GM12878 (cell line): ENCODE results near the gene DENND2C. TPM values are rescaled to one million over a fixed set of nuclear protein-coding genes. Genes with fewer than 3 reads are reported as not detected.
A peak's percentile ranks its signal among the peaks of the same experiment; 100 is the strongest.

Source experiments
- BRCA1 ChIP-seq: IDR thresholded peaks from 2 replicates; pipeline ENCODE4 v1.6.1; 2011; ENCODE audit warnings: low read depth, low read length, improper control_type of control experiment
- EZH2 ChIP-seq: IDR thresholded peaks from 2 replicates; pipeline ENCODE4 v1.6.1; 2012; ENCODE audit warnings: low read depth, mild to moderate bottlenecking, control low read depth, inconsistent platforms, low read length, borderline replicate concordance; ENCODE audit not compliant: control insufficient read depth
- HDGF ChIP-seq: fragments of 450-650 bp; IDR thresholded peaks from 2 replicates; pipeline ENCODE4 v1.6.1; 2016; ENCODE audit warnings: antibody characterized with exemption
- IKZF2 ChIP-seq, 2 experiments: fragments of 450-650 bp; IDR thresholded peaks; 2 replicates each; pipeline ENCODE4 v1.6.1; 2017; ENCODE audit warnings: mild to moderate bottlenecking in 2 of 2, moderate library complexity in 2 of 2
- JUNB ChIP-seq: IDR thresholded peaks from 2 replicates; pipeline ENCODE4 v1.6.1; 2016; ENCODE audit warnings: antibody characterized with exemption, mild to moderate bottlenecking
- MTA2 ChIP-seq: fragments of 450-650 bp; IDR thresholded peaks from 2 replicates; pipeline ENCODE4 v1.6.1; 2016; ENCODE audit warnings: low read depth, mild to moderate bottlenecking, moderate library complexity
- NFYB ChIP-seq: IDR thresholded peaks from 2 replicates; pipeline ENCODE4 v1.6.1; 2011; ENCODE audit warnings: low read depth, mild to moderate bottlenecking, low read length, improper control_type of control experiment, moderate library complexity; ENCODE audit not compliant: insufficient read depth
- PAX8 ChIP-seq: fragments of 450-650 bp; IDR thresholded peaks from 2 replicates; pipeline ENCODE4 v1.6.1; 2017; ENCODE audit warnings: mild to moderate bottlenecking, moderate library complexity
- POLR2AphosphoS5 ChIP-seq: IDR thresholded peaks from 2 replicates; pipeline ENCODE4 v1.6.1; 2011; ENCODE audit warnings: mild to moderate bottlenecking, low read length, inconsistent platforms
- RB1 ChIP-seq: fragments of 450-650 bp; formaldehyde crosslinking; IDR thresholded peaks from 2 replicates; pipeline ENCODE4 v1.6.1; 2017; ENCODE audit warnings: mild to moderate bottlenecking, borderline replicate concordance
- SMC3 ChIP-seq: IDR thresholded peaks from 2 replicates; pipeline ENCODE4 v1.6.1; 2011; ENCODE audit warnings: low read length, improper control_type of control experiment, borderline replicate concordance
- SP1 ChIP-seq: IDR thresholded peaks from one replicate; pipeline ENCODE4 v1.6.1; 2011; ENCODE audit warnings: low read depth, low read length
- STAT3 ChIP-seq: IDR thresholded peaks from 2 replicates; pipeline ENCODE4 v1.6.1; 2011; ENCODE audit warnings: low read depth, low read length, improper control_type of control experiment
- ZNF274 ChIP-seq: IDR thresholded peaks from one replicate; pipeline ENCODE4 v1.8.0; 2011; ENCODE audit not compliant: insufficient read length, insufficient read depth
- ZNF384 ChIP-seq: IDR thresholded peaks from 2 replicates; pipeline ENCODE4 v1.6.1; 2012; ENCODE audit warnings: low read depth, mild to moderate bottlenecking, low read length, improper control_type of control experiment, borderline replicate concordance
- polyA plus RNA-seq, 11 experiments: library from polyadenylated mRNA; depleted of rRNA in 4 of 11; unstranded in 6 of 11; stranded (reverse) in 5 of 11; fragments of >200 nt; fragmentation: Nextera tagmentation in 4 of 11; fragmentation: Illumina TruSeq in 1 of 11; extraction: Ambion mirVana in 4 of 11; extraction: Trizol in 1 of 11; gene quantifications; 1 replicate in 1 of 11; 2 replicates in 10 of 11; pipeline versions ENCODE4 v1.2.1 to v1.2.3, GENCODE V29; 2011 to 2016; ENCODE audit warnings: inconsistent platforms in 2 of 11, missing spikeins in 2 of 11, low read depth in 1 of 11
- total RNA-seq, 4 experiments: library from RNA; depleted of rRNA in 3 of 4; stranded (reverse); fragments of >200 nt in 3 of 4; fragmentation: Illumina TruSeq in 1 of 4; extraction: Trizol in 1 of 4; gene quantifications; 2 replicates each; pipeline versions ENCODE4 v1.2.1 to v1.2.3, GENCODE V29; 2013 to 2021
- TF ChIP-seq, protein P1 (sequence below), 3 experiments: IDR thresholded peaks in 2 of 3; conservative IDR thresholded peaks in 1 of 3; 2 replicates each; pipeline ENCODE4 v1.5.1; 2011; ENCODE audit warnings: low read depth in 3 of 3, low read length in 3 of 3, mild to moderate bottlenecking in 3 of 3, control low read depth in 2 of 3, moderate library complexity in 2 of 3, inconsistent platforms in 1 of 3, mixed read lengths in 1 of 3; ENCODE audit not compliant: control insufficient read depth in 2 of 3, insufficient read depth in 1 of 3; ENCODE audit errors: extremely low read depth in 1 of 3
- TF ChIP-seq, protein P2 (sequence below): IDR thresholded peaks from 2 replicates; pipeline ENCODE4 v1.6.1; 2011; ENCODE audit warnings: borderline replicate concordance, low read depth, mild to moderate bottlenecking, moderate library complexity, mixed read lengths, low read length; ENCODE audit not compliant: insufficient read depth; ENCODE audit errors: extremely low read length
- TF ChIP-seq, protein P3 (sequence below): fragments of 450-650 bp; IDR thresholded peaks from 2 replicates; pipeline ENCODE4 v1.6.1; 2017; ENCODE audit warnings: mild to moderate bottlenecking, low read depth, inconsistent platforms; ENCODE audit not compliant: poor library complexity, severe bottlenecking
- TF ChIP-seq, protein P4 (sequence below): fragments of 450-650 bp; IDR thresholded peaks from 2 replicates; pipeline ENCODE4 v1.6.1; 2018; ENCODE audit warnings: mild to moderate bottlenecking, low read depth, moderate library complexity; ENCODE audit not compliant: partially characterized antibody
- TF ChIP-seq, protein P5 (sequence below): IDR thresholded peaks from 2 replicates; pipeline ENCODE4 v1.6.1; 2012; ENCODE audit warnings: low read depth, low read length, improper control_type of control experiment

DENND2C gene
- total and polyA plus RNA-seq, 10 of the 15 experiments (the other 5 are each of a cell fraction or from before 2014, with no cell fraction given), result 0.01 to 0.10 (median 0.06) TPM; not detected in 3

DNA sequence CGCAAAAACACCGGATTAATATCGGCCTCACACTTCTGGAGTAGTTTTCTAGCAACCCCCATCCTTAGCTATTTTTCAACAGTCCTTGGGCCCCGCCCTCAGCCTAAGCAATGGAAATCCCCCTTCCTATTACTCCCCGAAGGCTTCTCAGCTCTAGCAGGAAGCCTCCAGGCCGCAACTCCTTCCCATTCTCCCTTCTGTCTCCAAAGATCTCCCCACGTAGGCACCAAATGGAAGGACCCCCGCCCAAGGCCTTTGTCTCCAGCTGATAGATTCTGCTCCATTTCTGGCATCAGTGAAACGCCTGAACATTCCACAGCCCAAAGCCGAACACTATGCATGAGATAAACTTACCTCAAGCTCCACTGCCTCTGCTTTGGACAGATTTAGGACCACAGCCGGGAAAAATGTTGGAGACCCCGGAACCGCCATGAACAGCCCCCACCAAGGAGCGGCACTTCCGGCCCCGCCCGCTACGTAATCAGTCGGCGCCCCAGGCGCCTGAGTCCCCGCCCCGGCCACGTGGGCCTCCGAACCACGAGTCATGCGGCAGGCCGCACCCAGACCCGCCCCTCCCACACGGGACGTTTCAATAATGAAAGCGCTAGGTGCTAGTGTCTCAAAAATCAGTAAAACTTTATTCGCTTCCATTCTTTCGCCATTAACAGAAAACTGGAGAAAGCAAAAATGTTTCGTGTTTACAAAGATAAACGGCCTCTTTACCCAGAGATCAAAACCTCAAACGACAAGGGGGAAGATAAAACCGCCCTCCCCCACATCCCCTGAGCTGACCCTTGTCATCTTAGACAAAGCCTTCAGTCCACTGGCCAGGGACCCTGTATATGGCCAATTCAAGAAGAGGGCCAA is 46.7 kb upstream of the DENND2C start, which contains the start of gene NRAS (continued):
- TF ChIP-seq ZNF274 (no peak), NFYB (no peak), ZNF384 (no peak), IKZF2 (IDR thresholded peaks at IDR 0.05) (peak; percentile 45 to 49; a peak in 1 of 4 replicates), HDGF (peak; percentile 42; the same call in 1 of the 2 replicates), PAX8 (0 out of 2 replicates have a peak, but pooled peaks have one; percentile 46), MTA2 (no peak), SMC3 (peak; percentile 17; the same call in 1 of the 2 replicates), EZH2 (no peak), POLR2AphosphoS5 (peak; percentile 86; the same call in 1 of the 2 replicates), RB1 (no peak; the same call in 1 of the 2 replicates), SP1 (peak; percentile 76), BRCA1 (no peak; the same call in 1 of the 2 replicates), JUNB (0 out of 2 replicates have a peak, but pooled peaks have one; percentile 9), STAT3 (no peak)
- TF ChIP-seq, protein P1, sequence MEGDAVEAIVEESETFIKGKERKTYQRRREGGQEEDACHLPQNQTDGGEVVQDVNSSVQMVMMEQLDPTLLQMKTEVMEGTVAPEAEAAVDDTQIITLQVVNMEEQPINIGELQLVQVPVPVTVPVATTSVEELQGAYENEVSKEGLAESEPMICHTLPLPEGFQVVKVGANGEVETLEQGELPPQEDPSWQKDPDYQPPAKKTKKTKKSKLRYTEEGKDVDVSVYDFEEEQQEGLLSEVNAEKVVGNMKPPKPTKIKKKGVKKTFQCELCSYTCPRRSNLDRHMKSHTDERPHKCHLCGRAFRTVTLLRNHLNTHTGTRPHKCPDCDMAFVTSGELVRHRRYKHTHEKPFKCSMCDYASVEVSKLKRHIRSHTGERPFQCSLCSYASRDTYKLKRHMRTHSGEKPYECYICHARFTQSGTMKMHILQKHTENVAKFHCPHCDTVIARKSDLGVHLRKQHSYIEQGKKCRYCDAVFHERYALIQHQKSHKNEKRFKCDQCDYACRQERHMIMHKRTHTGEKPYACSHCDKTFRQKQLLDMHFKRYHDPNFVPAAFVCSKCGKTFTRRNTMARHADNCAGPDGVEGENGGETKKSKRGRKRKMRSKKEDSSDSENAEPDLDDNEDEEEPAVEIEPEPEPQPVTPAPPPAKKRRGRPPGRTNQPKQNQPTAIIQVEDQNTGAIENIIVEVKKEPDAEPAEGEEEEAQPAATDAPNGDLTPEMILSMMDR (IDR thresholded peaks at IDR 0.05 in 2 of 3, conservative IDR thresholded peaks at IDR 0.05 in 1 of 3; ENCODE audit: control insufficient read depth in 2 of 3, extremely low read depth in 1 of 3, insufficient read depth in 1 of 3, low read depth in 3 of 3, low read length in 3 of 3), result no peak
- TF ChIP-seq, protein P2, sequence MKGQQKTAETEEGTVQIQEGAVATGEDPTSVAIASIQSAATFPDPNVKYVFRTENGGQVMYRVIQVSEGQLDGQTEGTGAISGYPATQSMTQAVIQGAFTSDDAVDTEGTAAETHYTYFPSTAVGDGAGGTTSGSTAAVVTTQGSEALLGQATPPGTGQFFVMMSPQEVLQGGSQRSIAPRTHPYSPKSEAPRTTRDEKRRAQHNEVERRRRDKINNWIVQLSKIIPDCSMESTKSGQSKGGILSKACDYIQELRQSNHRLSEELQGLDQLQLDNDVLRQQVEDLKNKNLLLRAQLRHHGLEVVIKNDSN, result peak; percentile 90
- TF ChIP-seq, protein P3, sequence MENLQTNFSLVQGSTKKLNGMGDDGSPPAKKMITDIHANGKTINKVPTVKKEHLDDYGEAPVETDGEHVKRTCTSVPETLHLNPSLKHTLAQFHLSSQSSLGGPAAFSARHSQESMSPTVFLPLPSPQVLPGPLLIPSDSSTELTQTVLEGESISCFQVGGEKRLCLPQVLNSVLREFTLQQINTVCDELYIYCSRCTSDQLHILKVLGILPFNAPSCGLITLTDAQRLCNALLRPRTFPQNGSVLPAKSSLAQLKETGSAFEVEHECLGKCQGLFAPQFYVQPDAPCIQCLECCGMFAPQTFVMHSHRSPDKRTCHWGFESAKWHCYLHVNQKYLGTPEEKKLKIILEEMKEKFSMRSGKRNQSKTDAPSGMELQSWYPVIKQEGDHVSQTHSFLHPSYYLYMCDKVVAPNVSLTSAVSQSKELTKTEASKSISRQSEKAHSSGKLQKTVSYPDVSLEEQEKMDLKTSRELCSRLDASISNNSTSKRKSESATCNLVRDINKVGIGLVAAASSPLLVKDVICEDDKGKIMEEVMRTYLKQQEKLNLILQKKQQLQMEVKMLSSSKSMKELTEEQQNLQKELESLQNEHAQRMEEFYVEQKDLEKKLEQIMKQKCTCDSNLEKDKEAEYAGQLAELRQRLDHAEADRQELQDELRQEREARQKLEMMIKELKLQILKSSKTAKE, result no peak
- TF ChIP-seq, protein P4, sequence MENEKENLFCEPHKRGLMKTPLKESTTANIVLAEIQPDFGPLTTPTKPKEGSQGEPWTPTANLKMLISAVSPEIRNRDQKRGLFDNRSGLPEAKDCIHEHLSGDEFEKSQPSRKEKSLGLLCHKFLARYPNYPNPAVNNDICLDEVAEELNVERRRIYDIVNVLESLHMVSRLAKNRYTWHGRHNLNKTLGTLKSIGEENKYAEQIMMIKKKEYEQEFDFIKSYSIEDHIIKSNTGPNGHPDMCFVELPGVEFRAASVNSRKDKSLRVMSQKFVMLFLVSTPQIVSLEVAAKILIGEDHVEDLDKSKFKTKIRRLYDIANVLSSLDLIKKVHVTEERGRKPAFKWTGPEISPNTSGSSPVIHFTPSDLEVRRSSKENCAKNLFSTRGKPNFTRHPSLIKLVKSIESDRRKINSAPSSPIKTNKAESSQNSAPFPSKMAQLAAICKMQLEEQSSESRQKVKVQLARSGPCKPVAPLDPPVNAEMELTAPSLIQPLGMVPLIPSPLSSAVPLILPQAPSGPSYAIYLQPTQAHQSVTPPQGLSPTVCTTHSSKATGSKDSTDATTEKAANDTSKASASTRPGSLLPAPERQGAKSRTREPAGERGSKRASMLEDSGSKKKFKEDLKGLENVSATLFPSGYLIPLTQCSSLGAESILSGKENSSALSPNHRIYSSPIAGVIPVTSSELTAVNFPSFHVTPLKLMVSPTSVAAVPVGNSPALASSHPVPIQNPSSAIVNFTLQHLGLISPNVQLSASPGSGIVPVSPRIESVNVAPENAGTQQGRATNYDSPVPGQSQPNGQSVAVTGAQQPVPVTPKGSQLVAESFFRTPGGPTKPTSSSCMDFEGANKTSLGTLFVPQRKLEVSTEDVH, result peak; percentile 84
- TF ChIP-seq, protein P5, sequence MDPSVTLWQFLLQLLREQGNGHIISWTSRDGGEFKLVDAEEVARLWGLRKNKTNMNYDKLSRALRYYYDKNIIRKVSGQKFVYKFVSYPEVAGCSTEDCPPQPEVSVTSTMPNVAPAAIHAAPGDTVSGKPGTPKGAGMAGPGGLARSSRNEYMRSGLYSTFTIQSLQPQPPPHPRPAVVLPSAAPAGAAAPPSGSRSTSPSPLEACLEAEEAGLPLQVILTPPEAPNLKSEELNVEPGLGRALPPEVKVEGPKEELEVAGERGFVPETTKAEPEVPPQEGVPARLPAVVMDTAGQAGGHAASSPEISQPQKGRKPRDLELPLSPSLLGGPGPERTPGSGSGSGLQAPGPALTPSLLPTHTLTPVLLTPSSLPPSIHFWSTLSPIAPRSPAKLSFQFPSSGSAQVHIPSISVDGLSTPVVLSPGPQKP, result peak; percentile 98
